ENCODE data around the gene USH1C.

Gene USH1C

DNA sequence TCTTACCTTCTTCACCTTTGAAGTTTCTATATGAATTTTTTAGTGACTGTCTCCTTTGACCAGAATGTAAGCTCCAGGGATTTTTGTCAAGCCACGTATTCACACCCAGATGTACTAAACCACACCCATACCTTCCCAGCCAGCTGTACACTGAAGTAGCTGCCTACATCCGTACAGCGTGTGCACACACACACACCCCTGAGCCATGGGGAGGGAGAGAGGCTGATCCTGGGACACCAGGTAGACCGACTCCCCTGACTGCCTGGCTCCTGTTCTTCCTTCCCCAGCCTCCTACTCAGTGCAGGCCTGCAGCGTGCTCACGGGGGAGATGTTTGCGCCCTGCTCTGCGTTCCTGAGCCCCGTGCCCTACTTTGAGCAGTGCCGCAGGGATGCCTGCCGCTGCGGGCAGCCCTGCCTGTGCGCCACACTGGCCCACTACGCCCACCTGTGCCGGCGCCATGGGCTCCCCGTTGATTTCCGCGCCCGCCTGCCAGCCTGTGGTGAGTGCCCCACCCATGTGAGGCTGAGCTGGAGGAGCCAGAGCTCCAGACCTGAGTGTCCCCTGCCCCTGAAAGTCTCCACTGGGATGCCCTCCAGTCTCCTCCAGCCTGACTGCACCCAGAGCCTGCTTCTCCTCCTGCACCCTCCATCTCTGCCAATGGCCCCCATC lies 28.7 kb upstream of the USH1C start:
- Histone ChIP-seq H4K20me1 (ENCODE audit: insufficient read depth) (no peaks in the 10 kb centered on the region), H3K36me3 (ENCODE audit: insufficient read depth) (no peaks in the 10 kb centered on the region), H2AFZ (ENCODE audit: low read depth) (no peak overlapping the region), H3K79me2 (ENCODE audit: insufficient read depth, low read depth) (no peaks in the 10 kb centered on the region), H3K27me3 (ENCODE audit: insufficient read depth, low read depth) (no peaks in the 10 kb centered on the region), H3K4me2 (no peak overlapping the region), H3K9ac (no peak overlapping the region), H3K4me3 (IDR thresholded peaks at IDR 0.05; ENCODE audit: insufficient read depth, low read depth, low read length) (no peak overlapping the region), H3K27ac (no peak overlapping the region), H3K4me1 (ENCODE audit: low read depth, poor library complexity, severe bottlenecking) (no peaks in the 10 kb centered on the region)
- TF ChIP-seq, protein P1, sequence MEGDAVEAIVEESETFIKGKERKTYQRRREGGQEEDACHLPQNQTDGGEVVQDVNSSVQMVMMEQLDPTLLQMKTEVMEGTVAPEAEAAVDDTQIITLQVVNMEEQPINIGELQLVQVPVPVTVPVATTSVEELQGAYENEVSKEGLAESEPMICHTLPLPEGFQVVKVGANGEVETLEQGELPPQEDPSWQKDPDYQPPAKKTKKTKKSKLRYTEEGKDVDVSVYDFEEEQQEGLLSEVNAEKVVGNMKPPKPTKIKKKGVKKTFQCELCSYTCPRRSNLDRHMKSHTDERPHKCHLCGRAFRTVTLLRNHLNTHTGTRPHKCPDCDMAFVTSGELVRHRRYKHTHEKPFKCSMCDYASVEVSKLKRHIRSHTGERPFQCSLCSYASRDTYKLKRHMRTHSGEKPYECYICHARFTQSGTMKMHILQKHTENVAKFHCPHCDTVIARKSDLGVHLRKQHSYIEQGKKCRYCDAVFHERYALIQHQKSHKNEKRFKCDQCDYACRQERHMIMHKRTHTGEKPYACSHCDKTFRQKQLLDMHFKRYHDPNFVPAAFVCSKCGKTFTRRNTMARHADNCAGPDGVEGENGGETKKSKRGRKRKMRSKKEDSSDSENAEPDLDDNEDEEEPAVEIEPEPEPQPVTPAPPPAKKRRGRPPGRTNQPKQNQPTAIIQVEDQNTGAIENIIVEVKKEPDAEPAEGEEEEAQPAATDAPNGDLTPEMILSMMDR (conservative IDR thresholded peaks at IDR 0.05; ENCODE audit: low read depth, low read length), result no peak

DNA sequence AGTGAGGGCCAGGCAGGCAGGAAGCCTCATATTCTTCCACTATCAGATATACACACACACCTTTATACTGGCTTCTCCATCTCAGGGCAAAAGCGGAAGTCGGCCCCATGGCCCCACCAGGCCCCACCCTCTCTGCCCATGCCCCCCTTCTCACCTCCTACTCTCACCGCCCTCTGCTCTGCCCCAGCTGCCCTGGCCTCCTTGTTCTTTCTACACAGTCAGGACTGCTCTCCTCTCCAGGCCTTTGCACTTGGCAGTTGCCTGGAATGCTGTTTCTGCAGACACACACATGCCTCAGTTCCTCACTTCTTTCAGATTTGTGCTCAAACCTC lies 28.1 kb upstream of the USH1C start:
- no peak overlapping the region for H2AFZ ChIP-seq (ENCODE audit: low read depth)
- no peaks in the 10 kb centered on the region for H3K79me2 ChIP-seq (ENCODE audit: insufficient read depth, low read depth)
- no peaks in the 10 kb centered on the region for H3K36me3 ChIP-seq (ENCODE audit: insufficient read depth)
- TF ChIP-seq, protein P1 (conservative IDR thresholded peaks at IDR 0.05; ENCODE audit: low read depth, low read length), result no peak
- no peaks in the 10 kb centered on the region for H3K4me1 ChIP-seq (ENCODE audit: low read depth, poor library complexity, severe bottlenecking)
- H3K4me3 ChIP-seq (IDR thresholded peaks at IDR 0.05; ENCODE audit: insufficient read depth, low read depth, low read length), result no peak overlapping the region
- no peaks in the 10 kb centered on the region for H4K20me1 ChIP-seq (ENCODE audit: insufficient read depth)
- H3K27me3 ChIP-seq (ENCODE audit: insufficient read depth, low read depth), result no peaks in the 10 kb centered on the region
- H3K27ac ChIP-seq, result no peak overlapping the region
- no peak overlapping the region for H3K4me2 ChIP-seq
- no peak overlapping the region for H3K9ac ChIP-seq

DNA sequence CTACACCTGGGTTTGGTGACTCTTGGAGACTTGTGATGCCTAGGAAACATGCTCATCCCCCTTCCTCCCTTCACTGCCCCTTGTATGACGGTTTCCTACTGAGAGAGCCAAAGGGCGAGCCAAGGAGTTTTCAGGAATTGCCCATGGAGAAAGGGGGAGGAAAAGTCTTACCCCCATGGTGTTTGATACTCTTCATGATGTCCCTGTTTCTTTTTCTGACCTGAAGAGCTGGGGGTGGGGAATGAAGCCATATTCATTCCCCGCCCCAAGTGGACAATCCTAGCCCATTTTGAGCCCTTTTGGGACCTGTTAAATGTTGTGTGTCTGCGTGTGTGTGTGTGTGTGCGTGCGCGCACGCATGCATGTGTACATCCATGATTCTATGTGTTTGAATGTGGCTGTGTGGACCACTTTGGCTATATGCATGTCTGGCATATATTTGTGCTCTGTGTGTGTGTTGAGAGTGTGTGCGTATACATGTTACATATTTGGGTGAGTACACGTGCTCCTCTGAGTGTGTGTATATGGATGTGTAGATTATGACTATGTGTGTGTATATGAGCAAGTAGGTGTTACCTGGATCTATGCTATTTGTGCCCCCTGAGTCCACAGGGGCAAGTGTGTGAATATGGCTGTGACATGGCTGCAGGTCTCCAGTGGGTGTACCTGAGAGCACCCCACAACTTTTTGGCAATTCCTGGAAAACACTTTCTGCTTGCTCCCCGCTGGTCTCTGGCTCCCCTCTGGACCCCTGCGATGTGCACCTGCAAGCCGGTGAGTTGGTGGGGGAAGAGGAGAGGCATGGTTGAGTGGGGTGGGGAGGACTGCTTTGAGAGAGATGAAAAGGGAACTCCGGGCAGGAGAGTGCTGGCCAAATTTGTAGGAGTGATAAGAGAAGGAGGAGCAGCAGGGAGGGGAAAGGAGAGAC lies 27.5 kb upstream of the USH1C start:
- H3K9ac ChIP-seq, result no peak overlapping the region

DNA sequence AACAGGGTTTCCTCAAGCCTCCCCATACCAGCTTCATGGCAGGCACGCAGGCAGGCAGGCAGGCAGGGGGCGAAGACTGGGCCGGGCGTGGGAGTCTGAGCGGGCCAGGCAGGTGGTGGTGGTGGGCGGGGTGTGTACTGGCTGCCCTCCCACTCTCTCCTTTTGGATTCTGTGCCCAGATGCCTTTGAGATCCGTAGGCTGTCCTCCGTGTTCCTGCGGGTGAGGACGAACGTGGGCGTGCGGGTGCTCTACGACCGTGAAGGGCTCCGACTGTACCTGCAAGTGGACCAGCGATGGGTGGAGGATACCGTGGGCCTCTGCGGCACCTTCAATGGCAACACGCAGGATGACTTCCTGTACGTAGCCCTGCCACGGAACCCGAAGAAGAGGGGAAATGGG lies 25.8 kb upstream of the USH1C start:
- H3K27me3 ChIP-seq (ENCODE audit: insufficient read depth, low read depth), result no peaks in the 10 kb centered on the region
- no peaks in the 10 kb centered on the region for H3K4me1 ChIP-seq (ENCODE audit: low read depth, poor library complexity, severe bottlenecking)
- no peaks in the 10 kb centered on the region for H4K20me1 ChIP-seq (ENCODE audit: insufficient read depth)
- H3K4me2 ChIP-seq, result no peak overlapping the region
- no peak overlapping the region for H2AFZ ChIP-seq (ENCODE audit: low read depth)
- H3K4me3 ChIP-seq (IDR thresholded peaks at IDR 0.05; ENCODE audit: insufficient read depth, low read depth, low read length), result no peak overlapping the region
- H3K36me3 ChIP-seq (ENCODE audit: insufficient read depth), result no peaks in the 10 kb centered on the region
- H3K79me2 ChIP-seq (ENCODE audit: insufficient read depth, low read depth), result no peaks in the 10 kb centered on the region
- no peak overlapping the region for H3K9ac ChIP-seq
- H3K27ac ChIP-seq, result no peak overlapping the region
- TF ChIP-seq, protein P1 (conservative IDR thresholded peaks at IDR 0.05; ENCODE audit: low read depth, low read length), result no peak

More for the DNA sequence above, 27.5 kb upstream of the USH1C start:
- Histone ChIP-seq H3K4me3 (IDR thresholded peaks at IDR 0.05; ENCODE audit: insufficient read depth, low read depth, low read length) (no peak overlapping the region), H3K4me1 (ENCODE audit: low read depth, poor library complexity, severe bottlenecking) (no peaks in the 10 kb centered on the region), H3K27me3 (ENCODE audit: insufficient read depth, low read depth) (no peaks in the 10 kb centered on the region), H4K20me1 (ENCODE audit: insufficient read depth) (no peaks in the 10 kb centered on the region), H3K36me3 (ENCODE audit: insufficient read depth) (no peaks in the 10 kb centered on the region), H2AFZ (ENCODE audit: low read depth) (no peak overlapping the region), H3K27ac (no peak overlapping the region), H3K4me2 (no peak overlapping the region), H3K79me2 (ENCODE audit: insufficient read depth, low read depth) (no peaks in the 10 kb centered on the region)
- TF ChIP-seq, protein P1 (conservative IDR thresholded peaks at IDR 0.05; ENCODE audit: low read depth, low read length), result no peak

Measured in KMS-11 (cell line).